ENCODE results near the gene NR4A1. TPM values are rescaled to one million over a fixed set of nuclear protein-coding genes. Genes with fewer than 3 reads are reported as not detected.

The NR4A1 gene
- total and polyA plus RNA-seq, 9 of the 15 experiments (the other 6 are each of a cell fraction or from before 2014, with no cell fraction given), result 0.07 to 4.7 (median 1.9) TPM; not detected in 1

DNA sequence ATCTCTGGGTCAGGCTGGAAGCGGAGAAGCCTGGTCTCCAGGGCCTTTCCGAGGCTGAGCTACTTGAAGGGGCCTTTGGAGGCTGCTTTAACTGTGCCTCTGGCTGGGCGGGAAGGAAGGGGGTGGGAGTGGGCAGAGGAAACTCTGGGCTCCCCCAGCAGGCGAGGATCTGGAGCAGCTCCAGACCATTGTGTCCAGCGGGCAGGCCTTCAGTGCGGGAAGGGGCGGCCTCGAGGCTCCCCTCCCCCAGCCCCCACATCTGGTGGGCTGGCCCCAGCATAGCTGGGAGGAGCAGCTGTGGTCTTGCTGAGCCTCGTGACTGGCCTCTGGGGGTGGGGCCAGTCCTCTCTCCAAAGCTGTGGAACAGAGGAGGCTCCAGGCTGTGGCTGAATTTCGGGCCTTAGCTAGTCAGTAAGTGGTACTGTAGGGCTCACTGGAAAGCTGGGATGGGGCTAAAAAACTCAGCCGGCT is 41.1 kb upstream of the NR4A1 start (continued):
- TF ChIP-seq, protein P1, sequence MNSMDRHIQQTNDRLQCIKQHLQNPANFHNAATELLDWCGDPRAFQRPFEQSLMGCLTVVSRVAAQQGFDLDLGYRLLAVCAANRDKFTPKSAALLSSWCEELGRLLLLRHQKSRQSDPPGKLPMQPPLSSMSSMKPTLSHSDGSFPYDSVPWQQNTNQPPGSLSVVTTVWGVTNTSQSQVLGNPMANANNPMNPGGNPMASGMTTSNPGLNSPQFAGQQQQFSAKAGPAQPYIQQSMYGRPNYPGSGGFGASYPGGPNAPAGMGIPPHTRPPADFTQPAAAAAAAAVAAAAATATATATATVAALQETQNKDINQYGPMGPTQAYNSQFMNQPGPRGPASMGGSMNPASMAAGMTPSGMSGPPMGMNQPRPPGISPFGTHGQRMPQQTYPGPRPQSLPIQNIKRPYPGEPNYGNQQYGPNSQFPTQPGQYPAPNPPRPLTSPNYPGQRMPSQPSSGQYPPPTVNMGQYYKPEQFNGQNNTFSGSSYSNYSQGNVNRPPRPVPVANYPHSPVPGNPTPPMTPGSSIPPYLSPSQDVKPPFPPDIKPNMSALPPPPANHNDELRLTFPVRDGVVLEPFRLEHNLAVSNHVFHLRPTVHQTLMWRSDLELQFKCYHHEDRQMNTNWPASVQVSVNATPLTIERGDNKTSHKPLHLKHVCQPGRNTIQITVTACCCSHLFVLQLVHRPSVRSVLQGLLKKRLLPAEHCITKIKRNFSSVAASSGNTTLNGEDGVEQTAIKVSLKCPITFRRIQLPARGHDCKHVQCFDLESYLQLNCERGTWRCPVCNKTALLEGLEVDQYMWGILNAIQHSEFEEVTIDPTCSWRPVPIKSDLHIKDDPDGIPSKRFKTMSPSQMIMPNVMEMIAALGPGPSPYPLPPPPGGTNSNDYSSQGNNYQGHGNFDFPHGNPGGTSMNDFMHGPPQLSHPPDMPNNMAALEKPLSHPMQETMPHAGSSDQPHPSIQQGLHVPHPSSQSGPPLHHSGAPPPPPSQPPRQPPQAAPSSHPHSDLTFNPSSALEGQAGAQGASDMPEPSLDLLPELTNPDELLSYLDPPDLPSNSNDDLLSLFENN (IDR thresholded peaks at IDR 0.05; ENCODE audit: low read depth in 2 of 2, low read length in 2 of 2), result 0 out of 4 replicates have a peak, but pooled peaks of 1 of the 2 experiments have one; percentile 25
- TF ChIP-seq CXXC5 (CRISPR knock-in tag; IDR thresholded peaks at IDR 0.05) (peak; percentile 50), MTA1 (IDR thresholded peaks at IDR 0.05; ENCODE audit: borderline replicate concordance) (peak; percentile 38; the same call in 1 of the 2 replicates)

DNA sequence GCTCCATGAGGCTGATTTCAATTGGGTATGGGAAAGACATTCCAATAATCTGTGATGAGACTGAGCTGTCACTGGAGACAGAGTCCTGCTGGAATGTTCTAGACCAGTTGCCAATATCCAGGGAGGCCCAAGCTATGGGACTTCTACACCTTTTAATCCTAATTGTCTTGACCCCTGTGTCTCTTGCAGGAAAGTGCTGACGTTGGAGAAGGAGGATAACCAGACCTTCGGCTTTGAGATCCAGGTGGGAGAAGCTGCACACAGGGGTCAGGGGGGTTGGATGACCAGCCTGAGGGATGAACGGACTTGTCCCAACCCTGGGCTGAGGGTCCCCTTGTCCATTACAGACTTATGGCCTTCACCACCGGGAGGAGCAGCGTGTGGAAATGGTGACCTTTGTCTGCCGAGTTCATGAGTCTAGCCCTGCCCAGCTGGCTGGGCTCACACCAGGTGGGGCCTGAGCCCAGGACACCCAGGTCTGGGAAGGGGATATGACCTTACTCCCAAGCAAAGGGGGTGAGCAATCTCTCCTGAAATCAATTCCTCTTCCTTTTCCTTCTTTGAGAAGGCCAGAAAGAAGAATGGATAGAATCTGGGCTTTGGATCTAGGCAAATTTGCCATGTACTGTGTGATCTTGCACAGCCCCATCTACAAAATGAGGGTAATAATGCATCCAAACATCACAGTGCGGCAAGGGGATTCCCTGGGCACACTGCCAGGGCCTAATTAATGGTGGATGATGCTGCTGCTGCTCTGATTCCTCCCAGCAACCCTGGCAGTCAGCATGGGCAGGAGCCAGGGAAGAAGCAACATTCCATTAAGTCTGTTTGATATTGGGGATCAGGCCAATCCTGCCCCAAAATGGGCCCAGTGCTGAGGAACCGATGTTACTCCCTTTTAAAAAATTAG is 40.3 kb upstream of the NR4A1 start:
- peak overlapping the region; percentile 60 to 91 for H3K9ac ChIP-seq (ENCODE audit: insufficient read depth in 1 of 2, low read depth in 2 of 2, low read length in 2 of 2)
- 49% methylated on average over 8 of the region's 8 CpGs for WGBS (ENCODE audit: insufficient coverage, low coverage, missing lambda C conversion rate)
- BruUV-seq (replicated peaks), result TSS peak; percentile 85
- ChIA-PET POLR2A (interaction anchor here (1.0 to 1.9 kb wide), 6 partner anchors 10 to 61 kb away, joined by 3 to 13 read pairs (median 4); partner anchors contain the start of gene ATG101), CTCF (ENCODE audit: low intra/inter-chr PET ratio) (interaction anchor here (1.0 to 1.8 kb wide), 2 partner anchors 10 to 15 kb away, joined by 3 to 5 read pairs; no protein-coding TSS in a partner anchor)
- H3K27me3 ChIP-seq (ENCODE audit: control insufficient read depth in 2 of 2, insufficient read depth in 2 of 2, low read length in 2 of 2), result no peaks in the 10 kb centered on the region
- in situ Hi-C loops (cut with MboI) (loop anchor here (25.0 kb wide), 1 partner anchor 599 kb away; the partner anchor contains the start of gene SLC4A8), intact Hi-C loops (cut with micrococcal nuclease) (no loop called here)
- peak overlapping the region; percentile 36 for H3K27ac ChIP-seq (ENCODE audit: extremely low read depth, low read depth, low read length)
- peak in 1 of 4 experiments; percentile 36 for DNase-seq (ENCODE audit: extremely low read depth in 1 of 4, low spot score in 3 of 4)
- H3K4me2 ChIP-seq (ENCODE audit: insufficient read depth, low read length), result peak overlapping the region; percentile 81
- peak overlapping the region; percentile 82 for H2AFZ ChIP-seq (ENCODE audit: low read depth, low read length)
- H4K20me1 ChIP-seq (replicated peaks; ENCODE audit: control insufficient read depth, insufficient read depth, low read length), result no peaks in the 10 kb centered on the region
- peaks cover 20 to 39% of the 10 kb centered on the region in 2 experiments for H3K4me1 ChIP-seq (replicated peaks in 1 of 2; ENCODE audit: control insufficient read depth in 2 of 2, insufficient read depth in 2 of 2, low read length in 2 of 2)
- H3K79me2 ChIP-seq (ENCODE audit: control insufficient read depth, insufficient read depth, low read length), result no peaks in the 10 kb centered on the region
- H3K9me3 ChIP-seq (replicated peaks; ENCODE audit: control insufficient read depth, insufficient read depth, low read depth, low read length), result no peaks in the 10 kb centered on the region
- ATAC-seq, result peak; percentile 16; the same call in 1 of the 3 replicates
- peak; percentile 29 for FAIRE-seq
- H3K4me3 ChIP-seq, result 0 out of 2 replicates have a peak overlapping the region, but pooled peaks have one; percentile 17
- H3K36me3 ChIP-seq (ENCODE audit: control insufficient read depth, insufficient read depth, low read length), result no peaks in the 10 kb centered on the region
- H3K9me1 ChIP-seq (ENCODE audit: control insufficient read depth, insufficient read depth, low read length), result no peaks in the 10 kb centered on the region
- TF ChIP-seq PRMT5 (CRISPR knock-in tag; IDR thresholded peaks at IDR 0.05), result no peak
- TF ChIP-seq, protein P2, sequence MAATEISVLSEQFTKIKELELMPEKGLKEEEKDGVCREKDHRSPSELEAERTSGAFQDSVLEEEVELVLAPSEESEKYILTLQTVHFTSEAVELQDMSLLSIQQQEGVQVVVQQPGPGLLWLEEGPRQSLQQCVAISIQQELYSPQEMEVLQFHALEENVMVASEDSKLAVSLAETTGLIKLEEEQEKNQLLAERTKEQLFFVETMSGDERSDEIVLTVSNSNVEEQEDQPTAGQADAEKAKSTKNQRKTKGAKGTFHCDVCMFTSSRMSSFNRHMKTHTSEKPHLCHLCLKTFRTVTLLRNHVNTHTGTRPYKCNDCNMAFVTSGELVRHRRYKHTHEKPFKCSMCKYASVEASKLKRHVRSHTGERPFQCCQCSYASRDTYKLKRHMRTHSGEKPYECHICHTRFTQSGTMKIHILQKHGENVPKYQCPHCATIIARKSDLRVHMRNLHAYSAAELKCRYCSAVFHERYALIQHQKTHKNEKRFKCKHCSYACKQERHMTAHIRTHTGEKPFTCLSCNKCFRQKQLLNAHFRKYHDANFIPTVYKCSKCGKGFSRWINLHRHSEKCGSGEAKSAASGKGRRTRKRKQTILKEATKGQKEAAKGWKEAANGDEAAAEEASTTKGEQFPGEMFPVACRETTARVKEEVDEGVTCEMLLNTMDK (IDR thresholded peaks at IDR 0.05; ENCODE audit: borderline replicate concordance, insufficient read depth, low read depth, low read length, poor library complexity, severe bottlenecking), result no peak
- TF ChIP-seq NFXL1 (CRISPR knock-in tag; IDR thresholded peaks at IDR 0.05), result no peak
- TF ChIP-seq, protein P3, sequence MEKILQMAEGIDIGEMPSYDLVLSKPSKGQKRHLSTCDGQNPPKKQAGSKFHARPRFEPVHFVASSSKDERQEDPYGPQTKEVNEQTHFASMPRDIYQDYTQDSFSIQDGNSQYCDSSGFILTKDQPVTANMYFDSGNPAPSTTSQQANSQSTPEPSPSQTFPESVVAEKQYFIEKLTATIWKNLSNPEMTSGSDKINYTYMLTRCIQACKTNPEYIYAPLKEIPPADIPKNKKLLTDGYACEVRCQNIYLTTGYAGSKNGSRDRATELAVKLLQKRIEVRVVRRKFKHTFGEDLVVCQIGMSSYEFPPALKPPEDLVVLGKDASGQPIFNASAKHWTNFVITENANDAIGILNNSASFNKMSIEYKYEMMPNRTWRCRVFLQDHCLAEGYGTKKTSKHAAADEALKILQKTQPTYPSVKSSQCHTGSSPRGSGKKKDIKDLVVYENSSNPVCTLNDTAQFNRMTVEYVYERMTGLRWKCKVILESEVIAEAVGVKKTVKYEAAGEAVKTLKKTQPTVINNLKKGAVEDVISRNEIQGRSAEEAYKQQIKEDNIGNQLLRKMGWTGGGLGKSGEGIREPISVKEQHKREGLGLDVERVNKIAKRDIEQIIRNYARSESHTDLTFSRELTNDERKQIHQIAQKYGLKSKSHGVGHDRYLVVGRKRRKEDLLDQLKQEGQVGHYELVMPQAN (IDR thresholded peaks at IDR 0.05; ENCODE audit: borderline replicate concordance), result no peak
- peak; percentile 67; the same call in 1 of the 2 replicates for TF ChIP-seq C11orf30 (IDR thresholded peaks at IDR 0.05; ENCODE audit: low read depth)
- TF ChIP-seq ZNF316 (IDR thresholded peaks at IDR 0.05), result peak; percentile 87

Measured in K562 (cell line).